Neuron (in vitro differentiated cells): ENCODE measurements around the gene CCDC33.

Experiments used
- H2AFZ ChIP-seq: one replicate; pipeline ENCODE4 v1.6.1; 2013; ENCODE audit warnings: low read depth, mild to moderate bottlenecking, inconsistent platforms, low read length, moderate library complexity
- H3K27me3 ChIP-seq: one replicate; pipeline ENCODE4 v1.6.1; 2013; ENCODE audit warnings: low read length; ENCODE audit not compliant: insufficient read depth
- H3K36me3 ChIP-seq: one replicate; pipeline ENCODE4 v1.6.1; 2013; ENCODE audit warnings: low read length; ENCODE audit not compliant: insufficient read depth
- H3K4me1 ChIP-seq: one replicate; pipeline ENCODE4 v1.6.1; 2013; ENCODE audit warnings: low read length; ENCODE audit not compliant: insufficient read depth
- H3K4me3 ChIP-seq: 2 replicates; pipeline ENCODE4 v1.5.1; 2013; ENCODE audit warnings: mild to moderate bottlenecking, low read length, moderate library complexity
- H3K9me3 ChIP-seq: one replicate; pipeline ENCODE4 v1.6.1; 2013; ENCODE audit warnings: low read length

CCDC33 gene

DNA sequence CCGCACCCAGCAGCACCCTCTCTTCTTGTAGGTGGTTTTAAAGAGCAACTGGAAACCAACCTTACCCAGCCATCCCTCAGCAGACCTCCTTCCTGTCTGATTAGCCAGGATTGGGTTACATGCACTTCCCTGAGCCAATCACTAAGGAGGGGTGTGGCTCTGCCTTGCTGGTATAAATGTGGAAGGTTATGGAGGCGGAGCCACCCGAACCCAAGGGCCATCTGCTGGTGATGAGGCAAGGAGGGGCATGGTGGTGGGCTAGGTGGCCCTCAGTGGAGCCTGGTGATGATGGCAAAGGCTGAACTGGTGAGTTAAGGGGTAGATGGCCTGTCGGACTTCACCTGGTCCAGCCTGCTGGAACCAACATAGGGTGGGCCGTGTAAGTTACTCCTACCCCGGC, 39.8 kb downstream of the CCDC33 start:
- Histone ChIP-seq H3K4me1 (peaks cover 8% of the 10 kb centered on the region), H3K27me3 (no peaks in the 10 kb centered on the region), H2AFZ (no peak overlapping the region), H3K36me3 (no peaks in the 10 kb centered on the region), H3K4me3 (no peak overlapping the region), H3K9me3 (no peaks in the 10 kb centered on the region)

DNA sequence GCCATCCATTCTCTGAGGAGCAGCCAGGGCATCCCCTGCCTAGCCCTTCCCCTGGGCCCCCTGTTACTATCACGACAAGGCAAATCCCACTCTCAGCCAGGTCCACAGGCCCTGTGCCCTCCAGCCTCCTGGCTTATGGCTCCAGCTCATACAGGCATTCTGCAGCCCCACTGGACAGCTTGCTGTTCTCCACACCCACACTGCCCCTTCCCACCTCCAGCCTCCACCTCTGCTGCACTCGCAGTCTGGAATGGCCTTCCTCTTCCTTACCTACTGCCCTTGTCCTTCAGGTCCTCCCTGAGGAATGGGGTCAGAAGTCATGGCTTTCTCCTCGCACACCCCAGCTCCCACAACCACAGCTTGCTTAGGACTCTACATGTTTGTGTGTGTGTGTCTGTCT, 40.4 kb downstream of the CCDC33 start:
- H3K9me3 ChIP-seq, result no peaks in the 10 kb centered on the region
- peaks cover 8% of the 10 kb centered on the region for H3K4me1 ChIP-seq
- no peak overlapping the region for H2AFZ ChIP-seq
- no peak overlapping the region for H3K4me3 ChIP-seq
- no peaks in the 10 kb centered on the region for H3K27me3 ChIP-seq
- H3K36me3 ChIP-seq, result no peaks in the 10 kb centered on the region

DNA sequence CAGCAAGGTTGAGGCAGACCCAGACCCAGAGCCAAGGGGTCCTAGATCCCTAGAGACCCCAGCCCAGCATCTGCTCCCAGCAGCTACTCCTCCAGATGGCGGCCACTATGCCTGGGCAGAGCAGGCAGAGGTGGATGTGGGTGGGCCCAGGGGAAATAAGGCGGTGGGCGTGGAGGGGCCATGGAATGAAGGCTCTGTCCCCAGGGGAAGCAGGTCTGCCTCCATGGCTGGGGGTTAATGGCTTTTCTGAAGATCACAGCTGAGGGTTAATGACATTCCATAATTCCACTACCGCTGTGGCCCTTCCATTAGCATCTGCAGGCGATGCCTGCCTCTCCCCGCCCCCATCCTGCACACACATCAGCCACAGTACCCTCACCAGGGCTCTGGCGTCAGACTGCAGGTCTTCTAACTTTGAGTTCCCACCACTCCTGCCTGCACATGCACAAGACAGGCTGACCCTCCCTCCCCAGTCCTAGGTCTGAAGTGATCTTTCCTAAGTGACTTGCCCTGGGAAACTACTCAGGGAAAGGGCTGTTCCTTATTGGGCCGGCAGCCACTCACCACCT, 41.2 kb downstream of the CCDC33 start:
- Histone ChIP-seq H3K27me3 (no peaks in the 10 kb centered on the region), H2AFZ (no peak overlapping the region), H3K4me1 (peaks cover 8% of the 10 kb centered on the region), H3K9me3 (no peaks in the 10 kb centered on the region), H3K36me3 (no peaks in the 10 kb centered on the region), H3K4me3 (no peak overlapping the region)

DNA sequence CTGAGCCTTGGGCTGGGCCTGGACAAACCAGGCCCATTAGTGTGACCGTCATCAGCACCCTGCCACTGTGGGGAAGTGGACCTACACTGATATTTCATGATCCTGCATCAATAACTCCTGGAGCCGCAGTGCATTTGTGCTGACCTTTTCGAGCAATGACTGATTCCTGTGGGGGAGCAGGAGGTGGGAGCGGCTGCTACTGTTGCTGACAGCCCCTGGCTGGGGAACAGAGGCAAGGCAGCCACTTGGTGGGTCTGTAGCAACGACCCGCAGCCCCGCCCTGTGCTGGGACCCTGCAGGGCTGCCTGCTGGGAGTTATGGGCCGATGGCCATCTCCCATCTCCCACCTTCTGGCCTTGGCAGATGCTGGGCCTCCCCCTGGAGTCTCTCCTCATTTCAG, 42.1 kb downstream of the CCDC33 start:
- Histone ChIP-seq H3K9me3 (no peaks in the 10 kb centered on the region), H3K4me1 (peaks cover 8% of the 10 kb centered on the region), H2AFZ (no peak overlapping the region), H3K4me3 (no peak overlapping the region), H3K27me3 (peaks cover 6% of the 10 kb centered on the region), H3K36me3 (no peaks in the 10 kb centered on the region)

DNA sequence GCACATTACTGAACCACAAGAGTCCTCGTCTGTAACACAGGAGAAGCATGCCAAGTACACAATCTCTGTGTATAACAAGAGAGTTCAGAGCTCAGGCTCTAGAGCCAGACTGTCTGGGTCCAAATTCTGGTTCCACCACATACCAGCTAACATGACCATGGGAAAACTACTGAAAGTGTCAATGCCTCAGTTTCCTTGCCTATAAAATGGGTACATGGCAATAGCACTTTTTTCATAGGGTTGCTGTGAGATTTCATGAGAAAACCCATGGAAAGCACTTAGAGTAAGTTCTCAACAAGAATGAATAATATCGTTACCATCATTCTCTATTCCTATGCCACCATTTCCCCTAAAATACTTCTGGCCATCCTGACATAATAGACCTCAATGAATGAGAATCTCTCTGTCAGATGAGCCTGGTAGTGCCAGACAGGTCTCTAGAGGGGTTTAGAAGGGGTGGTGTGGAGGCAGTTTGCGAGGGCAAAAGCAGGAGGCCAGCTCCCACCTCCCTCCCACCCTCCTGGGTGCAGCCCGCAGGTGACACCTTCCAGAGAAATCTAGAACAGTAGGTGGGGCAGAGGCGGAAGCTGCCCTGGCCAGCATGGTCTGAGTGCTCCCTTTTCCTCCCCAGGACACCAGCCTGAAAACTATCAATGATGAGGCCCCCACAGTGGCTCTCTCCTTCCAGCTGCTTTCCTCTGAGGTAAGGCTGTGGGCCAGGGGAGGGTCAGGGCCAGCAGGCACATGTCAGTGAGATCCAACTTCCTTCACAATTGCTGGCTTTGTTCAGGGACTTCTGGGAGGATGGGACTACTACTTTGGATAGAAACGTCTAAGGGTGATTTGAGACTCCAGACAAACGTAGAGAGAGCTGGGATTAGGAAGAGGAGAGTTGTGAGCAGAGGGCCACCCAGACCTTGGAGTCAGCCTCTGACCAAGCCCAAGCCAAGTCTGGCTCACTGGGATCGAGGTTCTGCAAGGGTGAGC, 45.3 kb downstream of the CCDC33 start:
- peaks cover 11% of the 10 kb centered on the region for H3K27me3 ChIP-seq
- no peak overlapping the region for H3K4me3 ChIP-seq
- H2AFZ ChIP-seq, result no peak overlapping the region
- peaks cover 5% of the 10 kb centered on the region for H3K4me1 ChIP-seq
- no peaks in the 10 kb centered on the region for H3K36me3 ChIP-seq
- no peaks in the 10 kb centered on the region for H3K9me3 ChIP-seq

DNA sequence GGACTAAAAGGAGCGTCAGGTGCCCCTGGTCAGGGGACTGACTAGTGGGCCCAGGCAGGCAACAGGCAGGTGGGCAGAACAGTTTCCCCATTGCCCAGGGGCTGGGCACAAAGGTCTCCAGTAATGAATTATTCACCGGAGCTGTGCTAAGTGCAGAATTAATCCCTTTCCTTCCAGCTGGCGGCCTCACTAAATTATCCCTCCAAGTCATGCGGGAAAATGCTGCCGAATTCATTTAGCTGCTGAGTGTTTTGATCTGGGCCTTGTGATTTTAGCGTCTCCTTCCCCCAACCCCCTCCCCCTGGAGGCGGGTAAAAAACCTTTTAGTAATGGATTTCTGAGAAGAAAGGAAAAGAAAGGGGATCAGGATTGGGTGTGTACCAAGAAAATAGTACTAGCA, 47.2 kb downstream of the CCDC33 start:
- no peak overlapping the region for H3K4me3 ChIP-seq
- no peaks in the 10 kb centered on the region for H3K36me3 ChIP-seq
- H3K4me1 ChIP-seq, result no peaks in the 10 kb centered on the region
- peaks cover 11% of the 10 kb centered on the region for H3K27me3 ChIP-seq
- H3K9me3 ChIP-seq, result no peaks in the 10 kb centered on the region
- H2AFZ ChIP-seq, result no peak overlapping the region

DNA sequence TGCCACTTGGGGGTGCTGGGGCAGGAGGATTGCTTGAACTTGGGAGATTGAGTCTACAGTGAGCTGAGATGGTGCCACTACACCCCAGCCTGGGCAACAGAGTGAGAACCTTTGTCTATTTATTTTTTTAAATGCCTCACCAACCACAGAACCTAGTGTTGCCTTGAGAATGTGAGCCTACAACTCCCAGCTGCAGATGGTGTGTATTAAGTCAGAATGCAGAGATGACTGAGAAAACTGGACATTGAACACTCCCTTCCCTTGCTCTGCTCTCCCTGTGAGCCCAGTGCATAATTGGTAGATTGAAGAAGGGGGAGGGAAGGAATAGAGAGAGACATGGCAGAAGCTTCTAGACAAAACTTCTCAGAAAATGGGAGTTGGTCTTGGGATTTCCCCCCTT, 53.5 kb downstream of the CCDC33 start:
- Histone ChIP-seq H3K4me1 (no peaks in the 10 kb centered on the region), H2AFZ (no peak overlapping the region), H3K27me3 (no peaks in the 10 kb centered on the region)

DNA sequence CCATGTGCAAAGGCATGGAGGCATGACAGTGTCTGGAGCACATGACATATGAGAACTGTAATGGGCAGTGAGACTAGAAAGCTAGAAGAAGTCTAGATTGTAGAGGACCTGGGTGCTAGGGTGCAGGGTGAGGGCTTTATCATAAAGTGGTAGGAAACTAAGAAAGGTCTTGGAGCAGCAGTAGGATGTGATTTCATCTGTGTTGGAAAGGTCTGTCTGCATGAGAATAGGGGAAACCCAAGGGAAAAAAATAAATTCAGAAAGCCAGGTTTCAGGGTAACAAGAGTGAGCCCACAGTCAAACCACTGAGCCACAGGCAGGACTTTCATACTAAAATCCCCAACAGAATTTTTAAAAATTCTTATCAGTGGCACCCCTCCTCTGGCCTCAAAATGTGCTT, 54.5 kb downstream of the CCDC33 start:
- H3K4me1 ChIP-seq, result no peaks in the 10 kb centered on the region
- no peak overlapping the region for H3K4me3 ChIP-seq
- no peak overlapping the region for H2AFZ ChIP-seq
- H3K36me3 ChIP-seq, result no peaks in the 10 kb centered on the region
- H3K9me3 ChIP-seq, result no peaks in the 10 kb centered on the region
- H3K27me3 ChIP-seq, result peaks cover under 1% of the 10 kb centered on the region

More for the DNA sequence above, 53.5 kb downstream of the CCDC33 start:
- Histone ChIP-seq H3K36me3 (no peaks in the 10 kb centered on the region), H3K4me3 (no peak overlapping the region), H3K9me3 (no peaks in the 10 kb centered on the region)

DNA sequence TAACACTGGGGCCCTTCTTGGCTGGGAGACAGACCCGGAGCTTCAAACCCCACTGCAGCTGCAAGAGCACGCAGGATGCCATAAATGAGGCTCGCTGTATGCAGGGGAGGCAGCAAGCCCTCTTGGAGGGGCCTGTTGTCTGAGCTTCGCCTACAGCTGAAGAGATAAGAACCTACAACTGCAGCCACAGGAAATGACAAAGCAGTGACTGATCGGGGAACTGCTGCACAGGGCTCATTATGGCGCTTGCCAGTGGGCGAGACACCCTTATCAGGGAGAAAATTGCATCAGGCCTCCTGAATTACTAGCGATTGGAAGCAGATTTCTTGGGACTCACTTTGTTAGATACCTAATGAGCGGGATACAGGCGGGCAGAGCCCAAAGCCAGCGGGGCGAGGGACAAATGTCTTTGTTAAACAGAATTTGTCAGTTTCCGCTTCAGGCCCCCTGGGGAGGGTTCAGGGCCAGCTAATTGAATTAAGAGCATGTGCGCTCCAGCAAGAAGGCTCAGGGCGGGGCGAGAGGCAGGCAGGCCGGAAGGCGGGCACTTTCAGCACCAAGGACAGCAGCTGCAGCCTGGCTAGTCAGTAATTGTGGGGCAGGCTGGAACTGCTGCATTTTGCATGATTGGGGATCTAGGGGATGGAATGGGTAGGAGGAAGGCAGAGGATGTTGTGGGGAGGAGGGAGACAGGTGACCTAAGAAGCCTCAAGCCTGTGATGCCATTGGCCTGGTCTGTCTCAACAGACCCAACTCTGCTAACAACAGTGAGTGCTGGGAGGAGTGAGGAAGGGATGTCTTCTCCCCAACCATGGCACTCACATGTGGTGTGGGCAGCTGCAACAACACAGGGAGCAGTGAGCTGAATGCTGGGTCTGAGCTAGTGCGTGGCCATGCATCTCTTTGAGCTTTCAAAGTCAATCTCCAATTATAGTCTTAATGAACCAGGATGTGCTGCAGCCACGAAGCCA, 55.3 kb downstream of the CCDC33 start:
- no peak overlapping the region for H3K4me3 ChIP-seq
- no peaks in the 10 kb centered on the region for H3K36me3 ChIP-seq
- peaks cover 3% of the 10 kb centered on the region for H3K27me3 ChIP-seq
- no peaks in the 10 kb centered on the region for H3K4me1 ChIP-seq
- no peak overlapping the region for H2AFZ ChIP-seq
- no peaks in the 10 kb centered on the region for H3K9me3 ChIP-seq

DNA sequence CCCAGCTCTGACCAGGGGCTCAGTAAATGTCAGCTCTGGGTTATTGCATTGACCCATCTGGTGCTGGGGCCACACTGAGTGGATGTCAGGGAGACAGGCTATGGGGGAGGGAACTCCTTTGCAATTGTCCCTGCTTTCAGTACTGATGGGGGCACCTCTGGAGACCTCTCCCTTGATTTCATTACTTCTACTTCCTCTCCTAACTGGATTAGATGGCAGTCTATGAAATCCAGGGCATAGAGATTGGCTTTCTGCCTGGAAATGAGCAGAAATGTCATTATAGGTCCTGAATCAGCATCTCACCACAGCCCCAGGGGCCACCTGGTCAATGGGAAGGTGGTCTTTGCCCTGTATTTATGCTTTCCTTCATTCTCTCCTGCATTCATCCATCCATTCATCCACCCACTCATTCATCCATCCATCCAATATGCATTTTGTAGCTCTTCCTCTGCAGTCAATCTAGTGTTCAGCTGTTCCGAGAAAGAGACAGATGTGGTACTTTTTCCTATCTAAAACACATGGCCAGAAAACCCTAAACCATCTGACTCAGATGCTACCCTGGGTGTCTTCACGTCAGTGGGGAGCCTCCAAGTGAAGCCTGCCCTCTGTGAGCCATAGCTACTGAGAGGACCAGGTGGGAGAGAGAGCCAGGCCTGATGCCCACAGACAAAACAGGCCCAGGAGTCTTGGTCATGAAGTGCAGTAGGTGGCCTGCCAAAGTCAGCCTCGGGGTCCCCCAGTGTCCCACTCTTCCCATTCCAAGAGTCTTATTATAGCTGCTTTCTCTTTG, 57.1 kb downstream of the CCDC33 start:
- Histone ChIP-seq H3K27me3 (peaks cover 3% of the 10 kb centered on the region), H3K36me3 (no peaks in the 10 kb centered on the region), H2AFZ (no peak overlapping the region), H3K9me3 (no peaks in the 10 kb centered on the region), H3K4me1 (no peaks in the 10 kb centered on the region), H3K4me3 (no peak overlapping the region)

DNA sequence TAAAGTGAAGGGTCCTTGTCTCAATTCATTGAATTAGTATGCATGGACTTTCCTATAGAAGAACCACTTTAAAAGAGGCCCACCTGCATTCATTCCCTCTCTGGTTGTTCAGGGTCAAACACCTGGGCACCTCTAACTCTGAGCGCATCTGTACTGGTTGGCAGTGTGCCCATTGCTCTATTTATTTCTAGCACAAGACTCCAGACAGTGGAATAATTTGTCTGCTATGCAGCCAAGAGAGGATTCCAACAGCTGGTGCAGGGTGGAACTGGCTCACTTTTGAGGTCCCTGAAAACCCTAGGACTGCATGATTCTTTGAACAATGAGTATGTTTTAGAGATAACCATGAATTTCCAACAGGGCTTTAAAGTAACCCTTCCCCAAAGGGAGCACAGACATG, 57.9 kb downstream of the CCDC33 start:
- H3K9me3 ChIP-seq, result no peaks in the 10 kb centered on the region
- peaks cover 3% of the 10 kb centered on the region for H3K27me3 ChIP-seq
- H3K36me3 ChIP-seq, result no peaks in the 10 kb centered on the region
- H3K4me1 ChIP-seq, result no peaks in the 10 kb centered on the region
- H3K4me3 ChIP-seq, result no peak overlapping the region
- no peak overlapping the region for H2AFZ ChIP-seq

DNA sequence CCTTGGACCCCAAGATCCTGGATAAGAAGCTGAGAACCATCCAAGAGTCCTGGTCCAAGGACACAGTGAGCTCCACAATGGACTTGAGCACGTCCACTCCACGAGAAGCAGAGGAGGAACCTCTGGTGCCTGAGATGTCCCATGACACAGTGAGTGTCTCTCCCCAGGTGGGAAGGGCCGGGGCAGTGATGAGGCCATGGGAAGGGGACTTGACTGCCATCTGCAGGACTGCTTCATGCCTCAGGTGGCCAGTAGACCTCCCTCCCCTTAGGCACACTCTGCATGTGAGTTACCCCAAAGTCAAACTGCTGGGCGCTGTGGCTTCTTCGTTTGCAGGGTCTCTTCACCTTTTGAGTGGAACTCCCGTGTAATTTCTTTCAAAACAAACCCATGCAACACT, 59.7 kb downstream of the CCDC33 start:
- Histone ChIP-seq H3K9me3 (no peaks in the 10 kb centered on the region), H3K4me1 (peaks cover 4% of the 10 kb centered on the region), H3K36me3 (no peaks in the 10 kb centered on the region), H3K27me3 (peaks cover 7% of the 10 kb centered on the region), H2AFZ (no peak overlapping the region), H3K4me3 (no peak overlapping the region)
